GM12801 (cell line): Measurements from ENCODE around the gene ITPK1.

Source experiments
- CTCF ChIP-seq: IDR thresholded peaks from one replicate; pipeline ENCODE4 v1.5.1; 2011; ENCODE audit warnings: control low read depth; ENCODE audit not compliant: insufficient read length; ENCODE audit errors: extremely low read depth

Gene ITPK1

GRCh38 chr14:92888896-92889295 lies 226.8 kb downstream of the ITPK1 start:
- TF ChIP-seq CTCF = no peak

- no peak for TF ChIP-seq CTCF
These were observed 228.6 kb downstream of the ITPK1 start for GRCh38 chr14:92887157-92887556.
